Mesenchymal stem cell (in vitro differentiated cells and primary cell): ENCODE data around the gene DLG4.

Experiments
- DNase-seq: peaks from one replicate; pipeline ENCODE4 v3.0.0-alpha.2; 2013
- H2AFZ ChIP-seq: one replicate; pipeline ENCODE4 v1.6.1; 2013; ENCODE audit warnings: low read depth, mild to moderate bottlenecking, control low read depth, inconsistent platforms, low read length, moderate library complexity
- H2AK5ac ChIP-seq: 2 replicates; pipeline ENCODE4 v1.6.1; 2013; ENCODE audit warnings: low read length, moderate library complexity, mild to moderate bottlenecking, inconsistent platforms; ENCODE audit not compliant: severe bottlenecking
- H2BK120ac ChIP-seq: one replicate; pipeline ENCODE4 v1.6.1; 2013; ENCODE audit warnings: low read depth, mild to moderate bottlenecking, inconsistent platforms, low read length, moderate library complexity
- H2BK12ac ChIP-seq, 2 experiments: one replicate each; pipeline ENCODE4 v1.6.1; 2013; ENCODE audit warnings: inconsistent platforms in 2 of 2, low read length in 2 of 2, mild to moderate bottlenecking in 2 of 2, moderate library complexity in 2 of 2, control low read depth in 1 of 2
- H2BK15ac ChIP-seq: one replicate; pipeline ENCODE4 v1.6.1; 2013; ENCODE audit warnings: mild to moderate bottlenecking, low read depth, inconsistent platforms; ENCODE audit not compliant: poor library complexity, severe bottlenecking
- H2BK5ac ChIP-seq: 2 replicates; pipeline ENCODE4 v1.6.1; 2013; ENCODE audit warnings: low read depth, mild to moderate bottlenecking, low read length, control low read depth, inconsistent platforms; ENCODE audit not compliant: poor library complexity, severe bottlenecking
- H3K14ac ChIP-seq, 2 experiments: one replicate each; pipeline ENCODE4 v1.6.1; 2013; ENCODE audit warnings: inconsistent platforms in 2 of 2, low read length in 2 of 2, control low read depth in 1 of 2, mild to moderate bottlenecking in 1 of 2, moderate library complexity in 1 of 2
- H3K18ac ChIP-seq, 2 experiments: one replicate each; pipeline ENCODE4 v1.6.1; 2013; ENCODE audit warnings: inconsistent platforms in 2 of 2, low read length in 2 of 2, control low read depth in 1 of 2, low read depth in 1 of 2, mild to moderate bottlenecking in 1 of 2
- H3K23ac ChIP-seq, 2 experiments: one replicate each; pipeline ENCODE4 v1.6.1; 2013; ENCODE audit warnings: inconsistent platforms in 2 of 2, low read length in 2 of 2, mild to moderate bottlenecking in 2 of 2, moderate library complexity in 2 of 2, control low read depth in 1 of 2
- H3K27ac ChIP-seq: 2 replicates; pipeline ENCODE4 v1.5.1; 2013; ENCODE audit warnings: mild to moderate bottlenecking, moderate library complexity, low read length, control low read depth, inconsistent platforms; ENCODE audit not compliant: poor library complexity, severe bottlenecking
- H3K27me3 ChIP-seq, 2 experiments: 2 replicates each; pipeline versions ENCODE4 v1.6.1 to v1.7.0; 2013; ENCODE audit warnings: low read length in 2 of 2, mild to moderate bottlenecking in 2 of 2, moderate library complexity in 2 of 2, control low read depth in 1 of 2, inconsistent platforms in 1 of 2; ENCODE audit not compliant: control insufficient read depth in 1 of 2, insufficient read depth in 1 of 2
- H3K36me3 ChIP-seq, 2 experiments: 2 replicates each; pipeline versions ENCODE4 v1.6.1 to v1.7.0; 2013; ENCODE audit warnings: low read length in 2 of 2, control low read depth in 1 of 2, inconsistent platforms in 1 of 2, low read depth in 1 of 2, mild to moderate bottlenecking in 1 of 2; ENCODE audit not compliant: insufficient read depth in 2 of 2, control insufficient read depth in 1 of 2
- H3K4ac ChIP-seq, 2 experiments: one replicate each; pipeline ENCODE4 v1.6.1; 2013; ENCODE audit warnings: inconsistent platforms in 2 of 2, low read length in 2 of 2, mild to moderate bottlenecking in 2 of 2, moderate library complexity in 2 of 2, control low read depth in 1 of 2, low read depth in 1 of 2
- H3K4me1 ChIP-seq: 2 replicates; pipeline ENCODE4 v1.6.1; 2013; ENCODE audit warnings: low read depth, low read length, control low read depth; ENCODE audit not compliant: control insufficient read depth, insufficient read depth
- H3K4me2 ChIP-seq: 2 replicates; pipeline ENCODE4 v1.6.1; 2013; ENCODE audit warnings: low read length, mild to moderate bottlenecking, inconsistent platforms; ENCODE audit not compliant: poor library complexity, severe bottlenecking
- H3K4me3 ChIP-seq, 2 experiments: 2 replicates each; pipeline versions ENCODE4 v1.5.1 to v1.7.0; 2013; ENCODE audit warnings: low read length in 2 of 2, mild to moderate bottlenecking in 2 of 2, control low read depth in 1 of 2, low read depth in 1 of 2; ENCODE audit not compliant: insufficient read depth in 1 of 2
- H3K79me1 ChIP-seq: replicated peaks from 2 replicates; pipeline ENCODE4 v1.6.1; 2013; ENCODE audit warnings: mild to moderate bottlenecking, control low read depth, low read length, inconsistent platforms; ENCODE audit not compliant: poor library complexity, severe bottlenecking
- H3K9ac ChIP-seq: 2 replicates; pipeline ENCODE4 v1.7.0; 2013; ENCODE audit warnings: mild to moderate bottlenecking, low read length, moderate library complexity
- H3K9me3 ChIP-seq: 2 replicates; pipeline ENCODE4 v1.7.0; 2013; ENCODE audit warnings: mild to moderate bottlenecking, low read length; ENCODE audit not compliant: control insufficient read depth
- H4K8ac ChIP-seq: one replicate; pipeline ENCODE4 v1.6.1; 2013; ENCODE audit warnings: inconsistent platforms, mild to moderate bottlenecking, low read length, moderate library complexity
- H4K91ac ChIP-seq: one replicate; pipeline ENCODE4 v1.6.1; 2013; ENCODE audit warnings: mild to moderate bottlenecking, low read length, inconsistent platforms
- WGBS: methylation state at CpG from one replicate; pipeline ENCODE4 v1.1.7; 2013; ENCODE audit warnings: mixed read lengths; 5-methylcytosine and 5-hydroxymethylcytosine counted together

DLG4 gene

DNA sequence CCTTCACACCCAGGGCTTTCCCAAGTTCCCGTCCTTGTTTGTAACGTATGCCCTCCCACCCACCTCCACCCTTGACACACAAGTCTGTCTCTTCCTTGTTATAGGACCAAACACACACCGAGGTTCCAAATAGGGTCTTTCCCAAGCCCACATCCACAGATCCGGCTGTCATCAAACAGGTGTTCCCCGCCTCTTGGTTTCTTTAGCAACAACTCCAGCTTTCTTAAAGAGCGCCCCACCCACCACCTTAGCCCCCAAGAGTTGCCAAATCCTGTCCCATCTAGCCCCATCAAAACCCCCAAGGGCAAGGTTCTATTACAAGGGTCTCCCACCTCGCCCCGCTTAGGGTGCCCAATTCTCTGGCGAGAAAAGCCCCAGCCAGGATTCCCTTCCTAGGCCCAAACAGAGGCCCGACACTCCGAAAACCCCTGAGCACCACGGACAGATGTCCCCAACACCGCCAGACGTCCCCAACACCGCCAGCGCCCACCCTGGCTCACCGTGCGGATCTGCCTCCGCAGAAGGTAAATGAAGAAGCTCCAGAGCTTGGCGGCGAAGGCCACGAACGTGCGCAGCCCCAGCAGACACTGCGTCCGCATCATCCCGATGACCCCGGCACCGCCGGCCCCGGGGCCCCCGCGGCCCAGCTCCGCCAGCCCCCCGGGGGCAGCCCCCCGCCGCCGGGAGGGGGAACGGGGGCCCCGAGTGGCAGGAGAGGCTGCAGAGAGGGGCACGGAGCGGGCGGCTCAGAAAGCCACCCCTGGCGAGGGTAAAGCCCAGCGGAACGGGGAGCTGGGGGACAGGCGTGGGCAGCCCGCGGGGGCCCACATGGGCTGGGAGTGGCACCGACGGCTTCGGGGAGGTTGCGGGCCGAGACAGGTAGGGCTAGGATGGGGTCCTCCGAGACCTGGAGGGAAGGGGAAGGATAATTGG, 31.3 kb upstream of the DLG4 start:
- H3K4me2 ChIP-seq: peak overlapping the region; percentile 93
- peak overlapping the region in 1 of 2 experiments; percentile 10 for H2BK12ac ChIP-seq
- H2BK120ac ChIP-seq: peak overlapping the region; percentile 96
- H3K27me3 ChIP-seq: no peaks in the 10 kb centered on the region
- H3K9ac ChIP-seq: peak overlapping the region; percentile 97
- peak overlapping the region; percentile 73 to 97 for H3K4ac ChIP-seq
- H2BK15ac ChIP-seq: no peak overlapping the region
- peak overlapping the region; percentile 97 for H4K91ac ChIP-seq
- H3K23ac ChIP-seq: no peak overlapping the region
- H3K14ac ChIP-seq: peak overlapping the region; percentile 43 to 68
- peak overlapping the region; percentile 97 for H2BK5ac ChIP-seq
- no peak overlapping the region for H2AFZ ChIP-seq
- peak overlapping the region; percentile 89 to 96 for H3K18ac ChIP-seq
- peaks cover 15% of the 10 kb centered on the region for H3K4me1 ChIP-seq
- peak; percentile 40 for DNase-seq
- peak overlapping the region; percentile 96 for H4K8ac ChIP-seq
- under 1% methylated on average over 55 of the region's 55 CpGs for WGBS
- H3K27ac ChIP-seq: peak overlapping the region; percentile 61
- no peaks in the 10 kb centered on the region for H3K9me3 ChIP-seq
- H3K79me1 ChIP-seq: peaks cover 13% of the 10 kb centered on the region
- H3K36me3 ChIP-seq: peaks cover 22 to 32% of the 10 kb centered on the region in 2 experiments
- peak overlapping the region; percentile 85 to 90 for H3K4me3 ChIP-seq
- no peak overlapping the region for H2AK5ac ChIP-seq

DNA sequence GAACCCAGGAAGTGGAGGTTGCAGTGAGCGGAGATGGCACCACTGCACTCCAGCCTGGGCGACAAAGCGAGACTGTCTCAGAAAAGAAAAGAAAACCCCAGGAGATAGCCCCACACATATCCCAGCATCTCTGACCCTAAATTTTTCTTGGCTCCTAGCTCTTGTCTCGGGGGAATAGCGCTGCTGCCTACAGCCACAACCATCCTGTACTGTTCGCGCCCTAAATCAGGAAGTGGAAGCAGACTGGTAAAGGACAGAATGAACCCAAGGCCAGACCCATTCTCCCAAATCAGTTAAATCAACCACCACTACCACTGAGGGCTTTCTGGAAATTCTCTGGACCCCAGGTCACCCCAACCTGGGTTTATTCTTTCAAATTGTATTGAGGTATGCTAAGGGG, 30.2 kb upstream of the DLG4 start:
- no peak for DNase-seq
- Histone ChIP-seq H3K27ac (no peak overlapping the region), H2AFZ (no peak overlapping the region), H4K8ac (no peak overlapping the region), H2AK5ac (no peak overlapping the region), H3K27me3 (no peaks in the 10 kb centered on the region), H2BK5ac (no peak overlapping the region), H3K18ac (no peak overlapping the region), H2BK15ac (no peak overlapping the region), H2BK120ac (no peak overlapping the region), H3K4ac (no peak overlapping the region), H3K9me3 (no peaks in the 10 kb centered on the region), H4K91ac (no peak overlapping the region), H2BK12ac (no peak overlapping the region), H3K9ac (peak overlapping the region; percentile 97), H3K4me1 (peaks cover 15% of the 10 kb centered on the region), H3K4me2 (peak overlapping the region; percentile 93), H3K79me1 (peaks cover 13% of the 10 kb centered on the region), H3K14ac (no peak overlapping the region), H3K23ac (no peak overlapping the region), H3K4me3 (peak overlapping the region in 1 of 2 experiments; percentile 85), H3K36me3 (peaks cover 19 to 28% of the 10 kb centered on the region in 2 experiments)
- 97% methylated on average over 7 of the region's 7 CpGs for WGBS

- Histone ChIP-seq H2BK12ac (no peak overlapping the region), H2AK5ac (no peak overlapping the region), H3K14ac (no peak overlapping the region), H3K4me2 (no peak overlapping the region), H2BK120ac (no peak overlapping the region), H3K79me1 (peaks cover 11% of the 10 kb centered on the region), H3K4me3 (peak overlapping the region in 1 of 2 experiments; percentile 14), H3K36me3 (peaks cover 19 to 28% of the 10 kb centered on the region in 2 experiments), H3K9me3 (no peaks in the 10 kb centered on the region), H3K23ac (no peak overlapping the region), H3K4me1 (peaks cover 15% of the 10 kb centered on the region), H3K27ac (no peak overlapping the region), H2BK15ac (no peak overlapping the region), H4K91ac (no peak overlapping the region), H3K4ac (no peak overlapping the region), H3K9ac (peak overlapping the region; percentile 43), H3K18ac (no peak overlapping the region), H3K27me3 (no peaks in the 10 kb centered on the region), H2BK5ac (no peak overlapping the region), H4K8ac (no peak overlapping the region), H2AFZ (no peak overlapping the region)
- no peak for DNase-seq
- WGBS: 92% methylated on average over 6 of the region's 6 CpGs
Measured at GRCh38 chr17:7249214-7249613, 29.6 kb upstream of the DLG4 start.

GRCh38 chr17:7248796-7249195, 29.2 kb upstream of the DLG4 start:
- 90% methylated on average over 4 of the region's 4 CpGs for WGBS
- Histone ChIP-seq H3K4me2 (no peak overlapping the region), H4K91ac (no peak overlapping the region), H2AK5ac (no peak overlapping the region), H3K4ac (no peak overlapping the region), H3K27me3 (no peaks in the 10 kb centered on the region), H2AFZ (no peak overlapping the region), H3K23ac (peak overlapping the region in 1 of 2 experiments; percentile 41), H3K79me1 (peaks cover 11% of the 10 kb centered on the region), H3K18ac (no peak overlapping the region), H3K14ac (no peak overlapping the region), H3K4me1 (peaks cover 16% of the 10 kb centered on the region), H3K9me3 (no peaks in the 10 kb centered on the region), H2BK15ac (no peak overlapping the region), H4K8ac (peak overlapping the region; percentile 40), H2BK5ac (no peak overlapping the region), H3K4me3 (no peak overlapping the region), H2BK12ac (no peak overlapping the region), H2BK120ac (no peak overlapping the region), H3K36me3 (peaks cover 22 to 29% of the 10 kb centered on the region in 2 experiments), H3K27ac (no peak overlapping the region), H3K9ac (peak overlapping the region; percentile 43)
- DNase-seq: no peak
